Ovary (tissue), 9 donors: ENCODE measurements around the gene TMEM151B. TPM values are rescaled to one million over a fixed set of nuclear protein-coding genes. Genes with fewer than 3 reads are reported as not detected.

Source experiments
- DNase-seq, 5 donors: peaks; one replicate each; pipeline ENCODE4 v3.0.0-alpha.2; 2019 to 2020
- H3K27ac ChIP-seq, 2 donors: fragments of 200-600 bp; one replicate each; pipeline versions ENCODE4 v1.5.1 to v1.8.0; 2019 to 2022
- H3K27me3 ChIP-seq: fragments of 200-600 bp; one replicate; pipeline ENCODE4 v1.8.0; 2022
- H3K36me3 ChIP-seq: fragments of 200-600 bp; sonication (generic); one replicate; pipeline ENCODE4 v1.5.1; 2019
- H3K4me1 ChIP-seq: one replicate; pipeline ENCODE4 v1.8.1; 2013; ENCODE audit warnings: mild to moderate bottlenecking, moderate library complexity; ENCODE audit not compliant: insufficient read depth
- H3K4me3 ChIP-seq: fragments of 200-600 bp; sonication (generic); one replicate; pipeline ENCODE4 v1.5.1; 2017
- H3K9me3 ChIP-seq, 2 donors: fragments of 200-600 bp in 1 of 2; sonication (generic) in 1 of 2; one replicate each; pipeline versions ENCODE4 v1.5.1 to v1.8.1; 2013 to 2019; ENCODE audit warnings: mild to moderate bottlenecking in 1 of 2, moderate library complexity in 1 of 2
- EP300 ChIP-seq: sonication (generic); formaldehyde crosslinking; IDR thresholded peaks from one replicate; pipeline ENCODE4 v1.6.1; 2017; ENCODE audit warnings: antibody characterized with exemption
- POLR2A ChIP-seq: fragments of 450-650 bp; IDR thresholded peaks from one replicate; pipeline ENCODE4 v1.6.1; 2017; ENCODE audit warnings: antibody characterized with exemption, mild to moderate bottlenecking, moderate library complexity
- WGBS, 3 donors: extraction: QIAGEN DNeasy Blood & Tissue Kit in 1 of 3; methylation state at CpG; one replicate each; pipeline versions ENCODE4 v1.1.5 to v1.1.7; 2013 to 2017; 5-methylcytosine and 5-hydroxymethylcytosine counted together
- intact Hi-C, 4 donors: fragments of 100-400 bp; cut with DNase I; formaldehyde crosslinking; loops; one replicate each; pipeline versions ENCODE4 v1.11.0 to v1.15.1; 2022 to 2023
- polyA plus RNA-seq, 2 donors: library from polyadenylated mRNA; stranded (reverse); fragments of 200-250 nt in 1 of 2; fragments of 350-450 nt in 1 of 2; fragmentation: Illumina TruSeq in 1 of 2; extraction: RNeasy Lipid Tissue Mini Kit (QIAGEN cat#74804) in 1 of 2; gene quantifications; one replicate each; pipeline ENCODE4 v1.2.3, GENCODE V29; 2013 to 2014
- total RNA-seq, 7 donors: library from RNA; depleted of rRNA in 2 of 7; stranded (reverse); fragments of >200 nt in 2 of 7; fragmentation: NEBNext Ultra II Directional in 3 of 7; extraction: Animal tissue kit (Norgen Biotek cat#: 25700) in 3 of 7; gene quantifications; one replicate each; pipeline versions ENCODE4 v1.1.0 to v1.2.4, GENCODE V29; 2016 to 2023
- TF ChIP-seq, protein P1 (sequence below), 3 donors: fragments of 450-650 bp in 2 of 3; fragments of 200-600 bp in 1 of 3; IDR thresholded peaks; one replicate each; pipeline versions ENCODE4 v1.5.1 to v1.8.0; 2016 to 2022; ENCODE audit warnings: antibody characterized with exemption in 3 of 3, mild to moderate bottlenecking in 1 of 3
- donor health status: DM: no; HTN: no; CAD: no; lungs with moderate emphysema.
- donor health status: DM: no; HTN: no; CAD: no.
- donor health status: Bipolar disorder and iron deficiency.
- donor health status: DM: yes; HTN: yes; CAD: no.
- donor health status: DM: no; HTN: no; CAD: no.
- donor health status: DM: yes; HTN: yes; CAD: no.

Gene TMEM151B
- total and polyA plus RNA-seq, 9 donors, result under 0.01 to 0.12 (median 0.05) TPM; not detected in 4

DNA sequence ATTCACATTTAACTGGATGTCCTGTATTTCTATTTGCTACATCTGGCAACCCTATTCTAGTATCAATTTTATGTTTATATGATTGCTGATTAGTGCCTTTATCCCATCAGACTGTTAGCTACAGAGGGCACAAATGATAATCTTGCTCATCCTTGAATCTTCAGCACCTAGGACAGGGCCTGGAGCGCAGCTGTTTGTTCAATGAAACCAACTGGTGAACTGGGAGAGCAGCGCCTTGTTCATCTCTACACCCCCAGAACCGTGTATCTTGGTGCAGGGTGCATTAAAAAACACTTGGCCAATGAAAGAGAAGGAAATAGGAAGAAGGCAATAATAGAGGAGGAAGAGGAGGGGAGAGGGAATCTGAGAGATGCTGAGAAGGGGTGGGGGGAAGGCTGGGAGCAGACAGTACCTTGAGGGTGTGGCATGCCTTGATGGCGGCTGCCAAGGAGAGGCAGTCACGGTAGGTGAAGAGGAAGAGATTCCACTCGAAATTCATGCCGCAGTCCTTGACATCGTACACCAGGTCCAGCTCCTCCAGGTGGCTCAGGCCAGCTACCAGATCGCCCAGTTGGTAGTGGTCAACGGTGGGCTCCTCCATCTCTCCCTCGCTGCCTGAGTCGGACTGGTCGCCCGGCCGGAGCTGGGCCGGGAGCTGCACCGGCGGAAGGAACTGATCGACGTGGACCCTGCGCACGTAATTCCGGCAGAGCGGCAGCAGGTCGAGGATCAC is 15.5 kb downstream of the TMEM151B start:
- no peak for DNase-seq
- WGBS, 3 donors, result 71 to 75% (median 72%) methylated on average over 22 to 25 of the region's 25 CpGs
- no peak overlapping the region for H3K4me3 ChIP-seq
- H3K4me1 ChIP-seq, result no peaks in the 10 kb centered on the region
- no peak for TF ChIP-seq EP300
- H3K27me3 ChIP-seq, result no peaks in the 10 kb centered on the region
- no peaks in the 10 kb centered on the region for H3K9me3 ChIP-seq
- no peaks in the 10 kb centered on the region for H3K36me3 ChIP-seq
- no peak overlapping the region for H3K27ac ChIP-seq
- intact Hi-C loops, result loop anchor here in 1 of 4 donors (5.0 kb wide), 1 partner anchor 738 kb away; no protein-coding TSS in a partner anchor

GRCh38 chr6:44286285-44286565 is 16.0 kb downstream of the TMEM151B start:
- TF ChIP-seq EP300 (no peak), POLR2A (no peak)
- TF ChIP-seq, protein P1, sequence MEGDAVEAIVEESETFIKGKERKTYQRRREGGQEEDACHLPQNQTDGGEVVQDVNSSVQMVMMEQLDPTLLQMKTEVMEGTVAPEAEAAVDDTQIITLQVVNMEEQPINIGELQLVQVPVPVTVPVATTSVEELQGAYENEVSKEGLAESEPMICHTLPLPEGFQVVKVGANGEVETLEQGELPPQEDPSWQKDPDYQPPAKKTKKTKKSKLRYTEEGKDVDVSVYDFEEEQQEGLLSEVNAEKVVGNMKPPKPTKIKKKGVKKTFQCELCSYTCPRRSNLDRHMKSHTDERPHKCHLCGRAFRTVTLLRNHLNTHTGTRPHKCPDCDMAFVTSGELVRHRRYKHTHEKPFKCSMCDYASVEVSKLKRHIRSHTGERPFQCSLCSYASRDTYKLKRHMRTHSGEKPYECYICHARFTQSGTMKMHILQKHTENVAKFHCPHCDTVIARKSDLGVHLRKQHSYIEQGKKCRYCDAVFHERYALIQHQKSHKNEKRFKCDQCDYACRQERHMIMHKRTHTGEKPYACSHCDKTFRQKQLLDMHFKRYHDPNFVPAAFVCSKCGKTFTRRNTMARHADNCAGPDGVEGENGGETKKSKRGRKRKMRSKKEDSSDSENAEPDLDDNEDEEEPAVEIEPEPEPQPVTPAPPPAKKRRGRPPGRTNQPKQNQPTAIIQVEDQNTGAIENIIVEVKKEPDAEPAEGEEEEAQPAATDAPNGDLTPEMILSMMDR (IDR thresholded peaks at IDR 0.05), result no peak
- Histone ChIP-seq H3K4me1 (no peaks in the 10 kb centered on the region), H3K36me3 (no peaks in the 10 kb centered on the region), H3K9me3 (no peaks in the 10 kb centered on the region), H3K27ac (no peak overlapping the region), H3K4me3 (no peak overlapping the region), H3K27me3 (no peaks in the 10 kb centered on the region)
- WGBS, 3 donors, result 88 to 93% (median 89%) methylated on average over 9 to 12 of the region's 12 CpGs
- intact Hi-C loops, result loop anchor here in 1 of 4 donors (5.0 kb wide), 1 partner anchor 739 kb away; no protein-coding TSS in a partner anchor
- DNase-seq, result no peak

DNA sequence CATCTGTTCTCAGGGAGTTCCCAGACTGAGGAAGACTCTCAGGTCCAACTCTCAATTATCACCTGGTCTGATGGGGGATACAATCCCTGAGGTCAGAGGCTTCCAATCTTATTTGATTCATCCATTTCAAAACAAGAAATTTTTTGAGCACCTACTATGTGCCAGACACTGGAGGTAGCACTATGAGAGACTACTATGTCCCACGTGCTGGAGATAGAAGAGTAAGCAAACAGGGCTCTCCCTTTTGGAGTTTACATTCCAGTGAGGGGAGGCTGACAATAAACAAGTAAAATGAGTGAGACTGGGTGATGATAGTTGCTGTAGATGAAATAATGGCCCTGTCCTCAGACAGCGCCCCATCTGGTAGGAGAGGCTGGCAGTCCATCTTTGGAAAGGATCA is 16.5 kb downstream of the TMEM151B start:
- Histone ChIP-seq H3K4me3 (no peak overlapping the region), H3K9me3 (no peaks in the 10 kb centered on the region), H3K4me1 (no peaks in the 10 kb centered on the region), H3K27me3 (no peaks in the 10 kb centered on the region), H3K27ac (no peak overlapping the region), H3K36me3 (no peaks in the 10 kb centered on the region)
- 41 to 46% (median 43%) methylated on average over 2 of the region's 2 CpGs for WGBS, 3 donors
- no peak for DNase-seq
- TF ChIP-seq, protein P1 (IDR thresholded peaks at IDR 0.05), result no peak
- TF ChIP-seq EP300, result no peak
- TF ChIP-seq POLR2A, result no peak
- intact Hi-C loops, result loop anchor here in 1 of 4 donors (5.0 kb wide), 1 partner anchor 739 kb away; no protein-coding TSS in a partner anchor

DNA sequence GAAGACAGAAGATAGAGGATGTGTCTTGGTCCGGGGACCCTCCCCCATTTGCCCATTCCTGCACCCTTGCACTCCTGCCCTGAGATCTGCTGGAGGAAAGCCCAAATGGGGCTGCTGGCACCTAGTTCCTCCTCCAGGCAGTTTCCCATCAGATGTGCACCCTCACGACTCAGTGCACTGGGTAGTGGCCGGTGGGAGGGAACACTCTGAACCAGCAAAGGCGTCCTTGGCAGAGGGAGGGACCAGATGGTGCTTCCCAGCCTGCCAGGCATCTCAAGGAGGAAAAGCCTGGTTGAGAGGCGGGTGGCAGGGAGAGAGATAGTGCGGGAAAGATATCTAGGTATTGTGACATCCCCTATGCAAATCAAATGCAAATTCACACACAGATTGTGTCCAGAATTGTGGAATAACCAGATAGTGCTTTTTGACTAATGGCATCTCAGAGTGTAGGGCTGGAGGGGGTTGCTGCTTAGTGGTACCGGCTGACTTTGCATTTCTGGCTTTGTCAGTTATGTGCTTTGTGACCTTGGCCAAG is 19.5 kb downstream of the TMEM151B start:
- Histone ChIP-seq H3K27ac (no peak overlapping the region), H3K36me3 (no peaks in the 10 kb centered on the region), H3K4me1 (no peaks in the 10 kb centered on the region), H3K9me3 (no peaks in the 10 kb centered on the region), H3K27me3 (no peaks in the 10 kb centered on the region), H3K4me3 (no peak overlapping the region)
- intact Hi-C loops, result loop anchor here in 1 of 4 donors (5.0 kb wide), 1 partner anchor 742 kb away; no protein-coding TSS in a partner anchor
- 14 to 24% (median 14%) methylated on average over 7 of the region's 7 CpGs for WGBS, 3 donors
- TF ChIP-seq, protein P1 (IDR thresholded peaks at IDR 0.05), result no peak
- TF ChIP-seq EP300 (no peak), POLR2A (no peak)
- no peak for DNase-seq

DNA sequence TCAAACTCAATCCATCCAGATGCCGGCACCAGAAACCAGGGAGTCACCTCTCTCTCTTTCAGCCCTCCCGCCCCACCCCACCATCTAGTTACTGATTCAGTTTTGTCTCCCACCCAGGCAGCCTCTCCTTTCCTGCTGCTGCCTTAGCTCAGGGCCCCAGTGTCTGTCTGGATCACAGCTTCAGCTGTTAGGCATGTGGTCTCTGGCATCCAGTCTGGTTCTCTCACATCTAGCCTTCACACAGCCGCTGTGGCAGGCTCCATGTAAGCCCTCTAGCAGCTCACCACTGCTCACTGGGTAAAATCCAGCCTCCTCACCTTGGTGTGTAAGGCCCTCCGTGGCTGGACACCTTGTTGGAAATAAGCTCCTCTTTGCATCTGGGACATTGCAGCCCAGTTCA is 21.6 kb downstream of the TMEM151B start:
- no peaks in the 10 kb centered on the region for H3K4me1 ChIP-seq
- H3K4me3 ChIP-seq, result no peak overlapping the region
- TF ChIP-seq, protein P1 (IDR thresholded peaks at IDR 0.05), result no peak
- TF ChIP-seq EP300 (no peak), POLR2A (no peak)
- H3K27me3 ChIP-seq, result no peaks in the 10 kb centered on the region
- no peak for DNase-seq
- WGBS, 3 donors, result 67 to 71% (median 68%) methylated on average over 4 of the region's 4 CpGs
- H3K9me3 ChIP-seq, result no peaks in the 10 kb centered on the region
- intact Hi-C loops, result loop anchor here in 1 of 4 donors (1.0 kb wide), 1 partner anchor 155 kb away; no protein-coding TSS in a partner anchor
- no peak overlapping the region for H3K27ac ChIP-seq
- no peaks in the 10 kb centered on the region for H3K36me3 ChIP-seq
